HEK293T (cell line): ENCODE measurements around the gene NR1H4.

Source experiments
- CTCF ChIA-PET: fragments of 350-600 bp; formaldehyde crosslinking; extraction: SDS; loops from one replicate; lab custom pipeline; 2021; ENCODE audit warnings: antibody characterized with exemption, inconsistent platforms; lab: Yijun Ruan, JAX
- POLR2A ChIA-PET: fragments of 350-600 bp; formaldehyde crosslinking; extraction: SDS; loops from one replicate; lab custom pipeline; 2020; ENCODE audit warnings: antibody characterized with exemption, inconsistent platforms; lab: Yijun Ruan, JAX
- DNase-seq: peaks from one replicate; pipeline ENCODE4 v3.0.0; 2012; ENCODE audit warnings: mixed read lengths; ENCODE audit errors: extremely low spot score
- ARNT ChIP-seq: fragments of 450-650 bp; IDR thresholded peaks from 2 replicates; pipeline ENCODE4 v1.6.1; 2017; ENCODE audit warnings: mild to moderate bottlenecking
- BHLHE40 ChIP-seq: fragments of 450-650 bp; IDR thresholded peaks from 2 replicates; pipeline ENCODE4 v1.6.1; 2016; ENCODE audit warnings: mild to moderate bottlenecking, moderate library complexity, borderline replicate concordance
- CTBP1 ChIP-seq: fragments of 450-650 bp; IDR thresholded peaks from 2 replicates; pipeline ENCODE4 v1.6.1; 2016; ENCODE audit warnings: borderline replicate concordance
- ELF4 ChIP-seq: fragments of 450-650 bp; IDR thresholded peaks from 2 replicates; pipeline ENCODE4 v1.6.1; 2017; ENCODE audit warnings: antibody characterized with exemption
- FOXA1 ChIP-seq: fragments of 450-650 bp; IDR thresholded peaks from 2 replicates; pipeline ENCODE4 v1.6.1; 2016; ENCODE audit warnings: mild to moderate bottlenecking
- FOXK2 ChIP-seq: fragments of 450-650 bp; IDR thresholded peaks from 2 replicates; pipeline ENCODE4 v1.6.1; 2016; ENCODE audit warnings: mild to moderate bottlenecking
- FOXM1 ChIP-seq: fragments of 450-650 bp; IDR thresholded peaks from 2 replicates; pipeline ENCODE4 v1.6.1; 2017; ENCODE audit warnings: mild to moderate bottlenecking, borderline replicate concordance
- HDGF ChIP-seq: fragments of 450-650 bp; IDR thresholded peaks from 2 replicates; pipeline ENCODE4 v1.6.1; 2017; ENCODE audit warnings: antibody characterized with exemption, borderline replicate concordance
- L3MBTL2 ChIP-seq: fragments of 450-650 bp; conservative IDR thresholded peaks from 2 replicates; pipeline ENCODE4 v1.6.1; 2016; ENCODE audit warnings: mild to moderate bottlenecking
- LEF1 ChIP-seq: fragments of 450-650 bp; IDR thresholded peaks from 2 replicates; pipeline ENCODE4 v1.6.1; 2017; ENCODE audit warnings: mild to moderate bottlenecking, borderline replicate concordance
- NFRKB ChIP-seq: fragments of 450-650 bp; IDR thresholded peaks from 2 replicates; pipeline ENCODE4 v1.6.1; 2016; ENCODE audit warnings: mild to moderate bottlenecking, moderate library complexity
- SP1 ChIP-seq: fragments of 450-650 bp; IDR thresholded peaks from 2 replicates; pipeline ENCODE4 v1.6.1; 2017
- SUZ12 ChIP-seq: fragments of 450-650 bp; IDR thresholded peaks from 2 replicates; pipeline ENCODE4 v1.6.1; 2016; ENCODE audit warnings: mild to moderate bottlenecking
- TARDBP ChIP-seq: fragments of 450-650 bp; IDR thresholded peaks from 2 replicates; pipeline ENCODE4 v1.6.1; 2016
- ZNF384 ChIP-seq: fragments of 450-650 bp; IDR thresholded peaks from 2 replicates; pipeline ENCODE4 v1.6.1; 2016
- TF ChIP-seq, protein P1 (sequence below): fragments of 450-650 bp; IDR thresholded peaks from 2 replicates; pipeline ENCODE4 v1.6.1; 2016

NR1H4 gene

GRCh38 chr12:100518376-100518775 is 44.7 kb downstream of the NR1H4 start:
- POLR2A ChIA-PET = no interaction called here
- CTCF ChIA-PET = no interaction called here
- TF ChIP-seq HDGF (no peak), CTBP1 (no peak), ZNF384 (no peak), FOXK2 (no peak), ELF4 (no peak), FOXM1 (no peak), ARNT (no peak), LEF1 (no peak), SUZ12 (no peak), TARDBP (no peak), L3MBTL2 (no peak)
- TF ChIP-seq, protein P1, sequence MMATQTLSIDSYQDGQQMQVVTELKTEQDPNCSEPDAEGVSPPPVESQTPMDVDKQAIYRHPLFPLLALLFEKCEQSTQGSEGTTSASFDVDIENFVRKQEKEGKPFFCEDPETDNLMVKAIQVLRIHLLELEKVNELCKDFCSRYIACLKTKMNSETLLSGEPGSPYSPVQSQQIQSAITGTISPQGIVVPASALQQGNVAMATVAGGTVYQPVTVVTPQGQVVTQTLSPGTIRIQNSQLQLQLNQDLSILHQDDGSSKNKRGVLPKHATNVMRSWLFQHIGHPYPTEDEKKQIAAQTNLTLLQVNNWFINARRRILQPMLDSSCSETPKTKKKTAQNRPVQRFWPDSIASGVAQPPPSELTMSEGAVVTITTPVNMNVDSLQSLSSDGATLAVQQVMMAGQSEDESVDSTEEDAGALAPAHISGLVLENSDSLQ = no peak
- no peak for DNase-seq

- ChIA-PET CTCF (no interaction called here), POLR2A (no interaction called here)
- TF ChIP-seq ZNF384 = no peak
- no peak for TF ChIP-seq SUZ12
- TF ChIP-seq ELF4 = no peak
- no peak for TF ChIP-seq FOXK2
- no peak for TF ChIP-seq HDGF
- no peak for TF ChIP-seq NFRKB
- no peak for TF ChIP-seq SP1
- DNase-seq = no peak
Observed at GRCh38 chr12:100520048-100520769, 46.5 kb downstream of the NR1H4 start.

DNA sequence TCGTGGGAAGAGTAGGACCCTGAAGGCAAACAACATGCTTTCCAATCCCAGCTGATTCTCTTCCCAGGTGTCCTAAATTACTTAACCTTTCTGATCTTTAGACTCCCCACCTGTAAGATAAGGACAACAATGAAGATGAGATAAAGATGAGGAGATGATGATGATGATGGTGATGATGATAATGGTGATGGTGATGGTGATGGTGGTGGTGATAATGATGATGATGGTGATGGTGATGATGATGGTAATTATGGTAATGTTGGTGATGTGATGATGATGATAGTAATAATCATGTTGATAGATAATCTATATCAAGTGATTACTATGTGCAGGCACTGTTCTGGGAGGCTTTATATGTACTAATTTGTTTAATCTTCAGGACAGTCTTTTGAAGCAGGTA is 48.3 kb downstream of the NR1H4 start:
- DNase-seq = no peak
- TF ChIP-seq TARDBP (no peak), ZNF384 (no peak), HDGF (no peak), NFRKB (no peak), FOXA1 (no peak), ELF4 (no peak), SP1 (no peak), BHLHE40 (no peak), FOXM1 (no peak), L3MBTL2 (no peak), ARNT (no peak), CTBP1 (no peak), FOXK2 (no peak), SUZ12 (no peak), LEF1 (no peak)
- TF ChIP-seq, protein P1 = no peak
- ChIA-PET CTCF (no interaction called here), POLR2A (no interaction called here)

- ChIA-PET CTCF (no interaction called here), POLR2A (no interaction called here)
- no peak for DNase-seq
- TF ChIP-seq SP1 = no peak
- TF ChIP-seq, protein P1 = no peak
- no peak for TF ChIP-seq NFRKB
- TF ChIP-seq HDGF = no peak
- TF ChIP-seq FOXM1 = no peak
- TF ChIP-seq FOXK2 = no peak
Observed at GRCh38 chr12:100528034-100528433, 54.4 kb downstream of the NR1H4 start.

GRCh38 chr12:100528471-100529127 is 54.9 kb downstream of the NR1H4 start:
- ChIA-PET CTCF (no interaction called here), POLR2A (no interaction called here)
- TF ChIP-seq HDGF (no peak), BHLHE40 (no peak), FOXM1 (no peak), TARDBP (no peak), FOXK2 (no peak), LEF1 (no peak), SP1 (no peak), NFRKB (no peak), ARNT (no peak), FOXA1 (no peak), SUZ12 (no peak), L3MBTL2 (no peak), ZNF384 (no peak), ELF4 (no peak), CTBP1 (no peak)
- TF ChIP-seq, protein P1 = no peak
- no peak for DNase-seq
